WTC11 (cell line): Measurements from ENCODE around the gene TCF12. TPM values are rescaled to one million over a fixed set of nuclear protein-coding genes. Genes with fewer than 3 reads are reported as not detected.

Source experiments
- ATAC-seq: fragments of 200-7000 bp; cut with Tn5 transposase; 2 replicates; pipeline ENCODE4 v1.10.0; 2021; ENCODE audit warnings: mild to moderate bottlenecking, moderate library complexity
- CTCF ChIA-PET: fragments of 300-600 bp; sonication (Branson Sonifier 250); formaldehyde crosslinking; loops from one replicate; lab custom pipeline; 2021; ENCODE audit warnings: antibody characterized with exemption; lab: Charles Lee
- POLR2A ChIA-PET: fragments of 350-600 bp; sonication (Branson Sonifier 250); formaldehyde crosslinking; loops from one replicate; lab custom pipeline; 2021; ENCODE audit warnings: antibody characterized with exemption; lab: Charles Lee
- DNase-seq: peaks from one replicate; pipeline ENCODE4 v3.0.0; 2021; ENCODE audit warnings: low spot score
- H3K27ac Mint-ChIP-seq: 2 replicates; pipeline ENCODE4 v1.8.0; 2021; ENCODE audit warnings: mixed read lengths
- H3K27me3 Mint-ChIP-seq: 2 replicates; pipeline ENCODE4 v1.8.0; 2021; ENCODE audit warnings: low read depth, mild to moderate bottlenecking, moderate library complexity, mixed read lengths
- H3K36me3 Mint-ChIP-seq: 2 replicates; pipeline ENCODE4 v1.8.0; 2021; ENCODE audit warnings: mixed read lengths
- H3K4me1 Mint-ChIP-seq: 2 replicates; pipeline ENCODE4 v1.8.0; 2022; ENCODE audit warnings: mixed read lengths
- H3K4me3 Mint-ChIP-seq: 2 replicates; pipeline ENCODE4 v1.8.0; 2021; ENCODE audit warnings: mild to moderate bottlenecking, moderate library complexity, mixed read lengths
- H3K9me3 Mint-ChIP-seq: 2 replicates; pipeline ENCODE4 v1.8.0; 2021; ENCODE audit warnings: mixed read lengths
- AR ChIP-seq: fragments of 250-450 bp; sonication (Bioruptor Pico); IDR thresholded peaks from 2 replicates; pipeline ENCODE4 v1.9.0; 2021; ENCODE audit warnings: mild to moderate bottlenecking
- FOXP1 ChIP-seq: sonication (generic); formaldehyde crosslinking; IDR thresholded peaks from 2 replicates; pipeline ENCODE4 v1.8.0; 2022; ENCODE audit warnings: missing genetic modification reagents, mild to moderate bottlenecking, moderate library complexity, borderline replicate concordance
- IRF2 ChIP-seq: sonication (generic); formaldehyde crosslinking; IDR thresholded peaks from 2 replicates; pipeline ENCODE4 v1.8.0; 2022; ENCODE audit warnings: low read depth, missing genetic modification reagents, borderline replicate concordance
- NR2C2 ChIP-seq: sonication (generic); formaldehyde crosslinking; IDR thresholded peaks from 2 replicates; pipeline ENCODE4 v1.8.0; 2022; ENCODE audit warnings: mild to moderate bottlenecking, missing genetic modification reagents
- NR3C1 ChIP-seq: sonication (generic); formaldehyde crosslinking; conservative IDR thresholded peaks from 2 replicates; pipeline ENCODE4 v1.8.1; 2023; ENCODE audit warnings: low read depth, mild to moderate bottlenecking, missing genetic modification reagents
- OVOL2 ChIP-seq: fragments of 250-450 bp; sonication (Bioruptor Pico); IDR thresholded peaks from 2 replicates; pipeline ENCODE4 v1.9.0; 2021; ENCODE audit warnings: mild to moderate bottlenecking, borderline replicate concordance
- PRRX2 ChIP-seq: fragments of 250-450 bp; sonication (Bioruptor Pico); IDR thresholded peaks from 2 replicates; pipeline ENCODE4 v1.8.0; 2021; ENCODE audit warnings: mild to moderate bottlenecking
- SP1 ChIP-seq: sonication (generic); formaldehyde crosslinking; conservative IDR thresholded peaks from 2 replicates; pipeline ENCODE4 v1.8.1; 2022; ENCODE audit warnings: missing genetic modification reagents
- ZNF219 ChIP-seq: sonication (generic); formaldehyde crosslinking; IDR thresholded peaks from 2 replicates; pipeline ENCODE4 v1.8.0; 2023; ENCODE audit warnings: missing genetic modification reagents, mild to moderate bottlenecking, borderline replicate concordance
- ZNF425 ChIP-seq: fragments of 250-450 bp; sonication (Bioruptor Pico); conservative IDR thresholded peaks from 2 replicates; pipeline ENCODE4 v1.9.0; 2021; ENCODE audit warnings: mild to moderate bottlenecking
- ZNF512 ChIP-seq: sonication (generic); formaldehyde crosslinking; IDR thresholded peaks from 2 replicates; pipeline ENCODE4 v1.8.1; 2022; ENCODE audit warnings: missing genetic modification reagents, borderline replicate concordance
- total RNA-seq: library from RNA; stranded (reverse); gene quantifications from 3 replicates; pipeline ENCODE4 v1.2.3, GENCODE V29; 2021
- TF ChIP-seq, protein P1 (sequence below): sonication (generic); formaldehyde crosslinking; IDR thresholded peaks from 2 replicates; pipeline ENCODE4 v1.8.1; 2023; ENCODE audit warnings: mild to moderate bottlenecking, missing genetic modification reagents, borderline replicate concordance
- TF ChIP-seq, protein P2 (sequence below): sonication (generic); formaldehyde crosslinking; IDR thresholded peaks from 2 replicates; pipeline ENCODE4 v1.8.1; 2022; ENCODE audit warnings: low read depth, missing genetic modification reagents, borderline replicate concordance

The TCF12 gene
- total RNA-seq, 1 experiment from 2014 or later, result 73.2 TPM

DNA sequence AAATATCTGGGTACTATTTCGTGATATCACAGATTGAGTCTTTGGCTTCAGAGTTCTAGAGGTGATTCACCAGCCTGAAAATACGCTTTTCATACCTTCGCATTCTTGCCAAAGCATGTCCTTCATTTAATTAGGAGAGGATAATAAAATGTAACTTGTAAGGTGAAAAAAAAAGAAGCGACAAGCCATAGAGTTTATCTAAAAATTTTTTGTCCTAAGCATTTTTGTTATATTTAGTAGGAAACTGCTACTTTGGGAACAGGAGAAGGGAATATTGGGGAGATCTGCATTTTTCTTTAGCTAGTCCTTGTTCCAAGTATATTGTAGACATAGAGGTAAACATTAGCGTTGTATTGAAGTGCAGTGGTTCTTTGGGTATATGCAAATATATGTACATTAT is 120.1 kb downstream of the TCF12 start (continued):
- TF ChIP-seq ZNF425 (CRISPR knock-in tag), result no peak
- TF ChIP-seq, protein P1, sequence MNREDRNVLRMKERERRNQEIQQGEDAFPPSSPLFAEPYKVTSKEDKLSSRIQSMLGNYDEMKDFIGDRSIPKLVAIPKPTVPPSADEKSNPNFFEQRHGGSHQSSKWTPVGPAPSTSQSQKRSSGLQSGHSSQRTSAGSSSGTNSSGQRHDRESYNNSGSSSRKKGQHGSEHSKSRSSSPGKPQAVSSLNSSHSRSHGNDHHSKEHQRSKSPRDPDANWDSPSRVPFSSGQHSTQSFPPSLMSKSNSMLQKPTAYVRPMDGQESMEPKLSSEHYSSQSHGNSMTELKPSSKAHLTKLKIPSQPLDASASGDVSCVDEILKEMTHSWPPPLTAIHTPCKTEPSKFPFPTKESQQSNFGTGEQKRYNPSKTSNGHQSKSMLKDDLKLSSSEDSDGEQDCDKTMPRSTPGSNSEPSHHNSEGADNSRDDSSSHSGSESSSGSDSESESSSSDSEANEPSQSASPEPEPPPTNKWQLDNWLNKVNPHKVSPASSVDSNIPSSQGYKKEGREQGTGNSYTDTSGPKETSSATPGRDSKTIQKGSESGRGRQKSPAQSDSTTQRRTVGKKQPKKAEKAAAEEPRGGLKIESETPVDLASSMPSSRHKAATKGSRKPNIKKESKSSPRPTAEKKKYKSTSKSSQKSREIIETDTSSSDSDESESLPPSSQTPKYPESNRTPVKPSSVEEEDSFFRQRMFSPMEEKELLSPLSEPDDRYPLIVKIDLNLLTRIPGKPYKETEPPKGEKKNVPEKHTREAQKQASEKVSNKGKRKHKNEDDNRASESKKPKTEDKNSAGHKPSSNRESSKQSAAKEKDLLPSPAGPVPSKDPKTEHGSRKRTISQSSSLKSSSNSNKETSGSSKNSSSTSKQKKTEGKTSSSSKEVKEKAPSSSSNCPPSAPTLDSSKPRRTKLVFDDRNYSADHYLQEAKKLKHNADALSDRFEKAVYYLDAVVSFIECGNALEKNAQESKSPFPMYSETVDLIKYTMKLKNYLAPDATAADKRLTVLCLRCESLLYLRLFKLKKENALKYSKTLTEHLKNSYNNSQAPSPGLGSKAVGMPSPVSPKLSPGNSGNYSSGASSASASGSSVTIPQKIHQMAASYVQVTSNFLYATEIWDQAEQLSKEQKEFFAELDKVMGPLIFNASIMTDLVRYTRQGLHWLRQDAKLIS (CRISPR knock-in tag), result no peak
- no peak for TF ChIP-seq NR3C1
- no peak for TF ChIP-seq NR2C2
- no peak for TF ChIP-seq SP1 (CRISPR knock-in tag)

GRCh38 chr15:57041416-57041815 is 123.0 kb downstream of the TCF12 start:
- Mint-ChIP-seq H3K27me3 (no peaks in the 10 kb centered on the region), H3K27ac (peak overlapping the region; percentile 66), H3K36me3 (no peaks in the 10 kb centered on the region), H3K4me1 (peaks cover 62% of the 10 kb centered on the region), H3K9me3 (no peaks in the 10 kb centered on the region), H3K4me3 (no peak overlapping the region)
- TF ChIP-seq AR (CRISPR knock-in tag) (no peak), ZNF219 (CRISPR knock-in tag) (no peak), FOXP1 (CRISPR knock-in tag) (no peak), PRRX2 (CRISPR knock-in tag) (no peak), OVOL2 (no peak), IRF2 (CRISPR knock-in tag) (no peak)
- TF ChIP-seq, protein P2, sequence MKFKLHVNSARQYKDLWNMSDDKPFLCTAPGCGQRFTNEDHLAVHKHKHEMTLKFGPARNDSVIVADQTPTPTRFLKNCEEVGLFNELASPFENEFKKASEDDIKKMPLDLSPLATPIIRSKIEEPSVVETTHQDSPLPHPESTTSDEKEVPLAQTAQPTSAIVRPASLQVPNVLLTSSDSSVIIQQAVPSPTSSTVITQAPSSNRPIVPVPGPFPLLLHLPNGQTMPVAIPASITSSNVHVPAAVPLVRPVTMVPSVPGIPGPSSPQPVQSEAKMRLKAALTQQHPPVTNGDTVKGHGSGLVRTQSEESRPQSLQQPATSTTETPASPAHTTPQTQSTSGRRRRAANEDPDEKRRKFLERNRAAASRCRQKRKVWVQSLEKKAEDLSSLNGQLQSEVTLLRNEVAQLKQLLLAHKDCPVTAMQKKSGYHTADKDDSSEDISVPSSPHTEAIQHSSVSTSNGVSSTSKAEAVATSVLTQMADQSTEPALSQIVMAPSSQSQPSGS (CRISPR knock-in tag), result no peak
- DNase-seq (no peak), ATAC-seq (no peak)
- ChIA-PET POLR2A (no interaction called here), CTCF (no interaction called here)

DNA sequence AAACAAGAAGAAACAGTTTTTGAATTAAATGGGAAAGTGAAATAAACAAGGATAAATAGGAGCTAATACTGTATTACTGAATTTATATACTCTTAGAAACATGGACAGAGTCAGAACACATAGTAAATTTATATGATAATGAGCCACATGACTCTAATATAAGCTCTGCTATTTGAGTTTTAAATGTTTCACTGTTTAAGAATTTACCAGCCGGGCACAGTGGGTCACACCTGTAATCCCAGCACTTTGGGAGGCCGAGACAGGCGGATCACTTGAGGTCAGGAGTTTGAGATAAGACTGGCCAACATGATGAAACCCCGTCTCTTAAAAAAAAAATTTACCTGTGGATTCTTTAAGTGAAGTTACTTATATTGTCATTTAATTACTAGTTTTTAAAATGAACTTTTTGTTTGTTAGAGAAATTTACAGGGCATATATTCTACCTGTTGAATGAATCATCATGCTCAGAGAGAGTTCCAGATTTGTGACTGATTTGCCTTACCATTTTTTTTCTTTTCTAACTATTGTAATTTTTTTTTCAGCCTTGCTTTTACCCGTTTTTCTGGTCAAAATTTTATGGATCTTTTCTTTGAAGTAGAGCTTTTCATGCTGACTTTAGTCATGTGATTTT is 125.7 kb downstream of the TCF12 start:
- Mint-ChIP-seq H3K4me3 (no peak overlapping the region), H3K4me1 (peaks cover 43% of the 10 kb centered on the region)

More for the DNA sequence above, 125.7 kb downstream of the TCF12 start:
- no peaks in the 10 kb centered on the region for H3K27me3 Mint-ChIP-seq
- CTCF ChIA-PET, result no interaction called here
- ATAC-seq, result no peak
- peak overlapping the region; percentile 44 for H3K27ac Mint-ChIP-seq
- POLR2A ChIA-PET, result no interaction called here
- DNase-seq, result no peak
- no peak for TF ChIP-seq PRRX2 (CRISPR knock-in tag)
- no peak for TF ChIP-seq OVOL2
- TF ChIP-seq ZNF512 (CRISPR knock-in tag), result no peak
- no peaks in the 10 kb centered on the region for H3K36me3 Mint-ChIP-seq
- no peaks in the 10 kb centered on the region for H3K9me3 Mint-ChIP-seq
